CD4-positive, alpha-beta T cell treated with Interferon gamma for 1 hour (primary cell): ENCODE data around the gene DUX4.
"Not testable (repeated sequence)": the region's sequence is repeated elsewhere in the genome, so short reads cannot be mapped to it uniquely, and the experiment has no call there.

Experiments
- DNase-seq: peaks from one replicate; pipeline ENCODE4 v3.0.0-alpha.2; 2020

DUX4 gene

DNA sequence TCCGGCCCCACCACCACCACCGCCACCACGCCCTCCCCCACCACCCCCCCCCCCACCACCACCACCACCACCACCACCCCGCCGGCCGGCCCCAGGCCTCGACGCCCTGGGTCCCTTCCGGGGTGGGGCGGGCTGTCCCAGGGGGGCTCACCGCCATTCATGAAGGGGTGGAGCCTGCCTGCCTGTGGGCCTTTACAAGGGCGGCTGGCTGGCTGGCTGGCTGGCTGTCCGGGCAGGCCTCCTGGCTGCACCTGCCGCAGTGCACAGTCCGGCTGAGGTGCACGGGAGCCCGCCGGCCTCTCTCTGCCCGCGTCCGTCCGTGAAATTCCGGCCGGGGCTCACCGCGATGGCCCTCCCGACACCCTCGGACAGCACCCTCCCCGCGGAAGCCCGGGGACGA lies at the start of gene DUX4:
Gene DUX4 (plus strand): TSS at position 347 of the 400 bp plus-strand sequence. CDS start 0 bp downstream, at position 347.
- peak; percentile 2 for DNase-seq

DNA sequence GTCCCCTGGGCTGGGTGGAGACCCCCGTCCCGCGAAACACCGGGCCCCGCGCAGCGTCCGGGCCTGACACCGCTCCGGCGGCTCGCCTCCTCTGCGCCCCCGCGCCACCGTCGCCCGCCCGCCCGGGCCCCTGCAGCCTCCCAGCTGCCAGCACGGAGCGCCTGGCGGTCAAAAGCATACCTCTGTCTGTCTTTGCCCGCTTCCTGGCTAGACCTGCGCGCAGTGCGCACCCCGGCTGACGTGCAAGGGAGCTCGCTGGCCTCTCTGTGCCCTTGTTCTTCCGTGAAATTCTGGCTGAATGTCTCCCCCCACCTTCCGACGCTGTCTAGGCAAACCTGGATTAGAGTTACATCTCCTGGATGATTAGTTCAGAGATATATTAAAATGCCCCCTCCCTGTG lies 1.9 kb downstream of the DUX4 start:
- DNase-seq: not testable (repeated sequence)

DNA sequence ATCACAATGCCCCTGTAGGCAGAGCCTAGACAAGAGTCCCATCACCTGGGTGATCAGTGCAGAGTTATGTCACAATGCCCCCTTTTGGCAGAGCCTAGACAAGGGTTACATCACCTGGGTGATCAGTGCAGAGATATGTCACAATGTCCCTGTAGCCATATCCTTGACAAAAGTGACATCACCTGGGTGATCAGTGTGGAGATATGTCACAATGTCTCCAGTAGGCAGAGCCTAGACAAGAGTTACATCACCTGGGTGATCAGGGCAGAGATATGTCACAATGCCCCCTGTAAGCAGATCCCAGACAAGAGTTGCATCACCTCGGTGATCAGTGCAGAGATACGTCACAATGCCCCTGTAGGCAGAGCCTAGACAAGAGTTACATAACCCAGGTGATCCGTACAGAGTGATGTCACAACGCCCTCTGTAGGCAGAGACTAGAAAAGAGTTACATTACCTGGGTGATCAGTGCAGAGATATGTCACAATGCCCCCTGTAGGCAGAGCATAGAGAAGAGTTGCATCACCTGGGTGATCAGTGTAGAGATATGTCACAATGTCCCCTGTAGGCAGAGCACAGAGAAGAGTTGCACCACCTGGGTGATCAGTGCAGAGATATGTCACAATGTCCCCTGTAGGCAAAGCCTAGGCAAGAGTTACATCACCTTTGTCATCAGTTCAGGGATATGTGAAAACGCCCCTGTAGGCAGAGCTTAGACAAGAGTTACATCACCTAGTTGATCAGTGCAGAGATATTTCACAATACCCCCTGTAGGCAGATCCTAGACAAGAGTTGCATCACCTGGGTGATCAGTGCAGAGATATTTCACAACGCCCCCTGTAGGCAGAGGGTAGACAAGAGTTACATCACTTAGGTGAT lies 4.4 kb downstream of the DUX4 start:
- not testable (repeated sequence) for DNase-seq

DNA sequence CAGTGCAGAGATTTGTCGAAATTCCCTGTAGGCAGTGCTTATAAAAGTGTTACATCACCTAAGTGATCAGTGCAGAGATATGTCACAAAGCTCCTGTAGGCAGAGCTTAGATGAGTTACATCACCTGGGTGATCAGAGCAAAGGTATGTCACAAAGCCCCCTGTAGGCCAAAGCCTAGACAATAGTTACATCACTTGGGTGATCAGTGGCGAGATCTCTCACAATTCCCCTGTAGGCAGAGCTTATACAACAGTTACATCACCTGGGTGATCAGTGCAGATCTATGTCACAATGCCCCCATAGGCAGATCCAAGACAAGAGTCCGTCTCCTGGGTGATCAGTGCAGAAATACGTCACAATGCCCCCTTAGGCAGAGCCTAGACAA lies 5.0 kb downstream of the DUX4 start:
- DNase-seq: not testable (repeated sequence)

DNA sequence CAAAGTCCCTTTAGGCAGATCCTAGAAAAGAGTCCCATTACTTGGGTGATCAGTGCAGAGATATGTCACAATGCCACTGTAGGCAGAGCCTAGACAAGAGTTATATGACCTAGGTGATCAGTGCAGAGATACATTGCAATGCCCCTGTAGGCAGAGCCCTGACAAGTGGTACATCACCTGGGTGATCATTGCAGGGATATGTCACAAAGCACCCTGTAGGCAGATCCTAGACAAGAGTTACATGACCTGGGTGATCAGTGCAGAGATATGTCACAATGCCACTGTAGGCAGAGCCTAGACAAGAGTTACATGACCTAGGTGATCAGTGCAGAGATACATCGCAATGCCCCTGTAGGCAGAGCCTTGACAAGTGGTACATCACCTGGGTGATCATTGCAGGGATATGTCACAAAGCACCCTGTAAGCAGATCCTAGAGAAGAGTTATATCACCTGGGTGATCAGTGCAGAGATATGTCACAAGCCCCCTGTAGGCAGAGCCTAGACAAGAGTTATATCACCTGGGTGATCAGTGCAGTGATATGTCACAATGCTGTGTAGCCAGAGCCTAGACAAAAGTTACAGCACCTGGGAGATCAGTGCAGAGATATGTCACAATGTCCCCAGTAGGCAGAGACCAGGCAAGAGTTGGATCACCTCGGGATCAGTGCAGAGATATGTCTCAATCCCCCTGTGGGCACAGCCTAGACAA lies 5.6 kb downstream of the DUX4 start:
- DNase-seq: not testable (repeated sequence)

DNA sequence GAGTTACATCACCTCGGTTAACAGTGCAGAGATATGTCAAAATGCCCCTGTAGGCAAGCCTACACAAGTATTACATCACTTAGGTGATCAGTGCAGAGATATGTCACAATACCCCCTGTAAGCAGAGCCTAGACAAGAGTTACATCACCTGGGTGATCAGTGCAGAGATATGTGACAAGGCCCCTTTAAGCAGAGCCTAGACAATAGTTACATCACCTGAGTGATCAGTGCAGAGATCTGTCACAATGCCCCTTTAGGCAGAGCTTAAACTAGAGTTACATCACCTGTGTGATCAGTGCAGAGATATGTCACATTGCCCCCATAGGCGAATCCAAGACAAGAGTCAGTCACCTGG lies 6.1 kb downstream of the DUX4 start:
- DNase-seq: not testable (repeated sequence)

DNA sequence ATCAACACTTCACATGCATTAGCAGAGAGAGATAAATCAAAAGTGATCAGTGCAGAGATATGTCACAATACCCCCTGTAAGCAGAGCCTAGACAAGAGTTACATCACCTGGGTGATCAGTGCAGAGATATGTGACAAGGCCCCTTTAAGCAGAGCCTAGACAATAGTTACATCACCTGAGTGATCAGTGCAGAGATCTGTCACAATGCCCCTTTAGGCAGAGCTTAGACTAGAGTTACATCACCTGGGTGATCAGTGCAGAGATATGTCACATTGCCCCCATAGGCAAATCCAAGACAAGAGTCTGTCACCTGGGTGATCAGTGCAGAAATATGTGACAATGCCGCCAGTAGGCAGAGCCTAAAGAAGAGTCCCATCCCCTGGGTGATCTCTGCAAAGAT lies 7.4 kb downstream of the DUX4 start:
- not testable (repeated sequence) for DNase-seq

DNA sequence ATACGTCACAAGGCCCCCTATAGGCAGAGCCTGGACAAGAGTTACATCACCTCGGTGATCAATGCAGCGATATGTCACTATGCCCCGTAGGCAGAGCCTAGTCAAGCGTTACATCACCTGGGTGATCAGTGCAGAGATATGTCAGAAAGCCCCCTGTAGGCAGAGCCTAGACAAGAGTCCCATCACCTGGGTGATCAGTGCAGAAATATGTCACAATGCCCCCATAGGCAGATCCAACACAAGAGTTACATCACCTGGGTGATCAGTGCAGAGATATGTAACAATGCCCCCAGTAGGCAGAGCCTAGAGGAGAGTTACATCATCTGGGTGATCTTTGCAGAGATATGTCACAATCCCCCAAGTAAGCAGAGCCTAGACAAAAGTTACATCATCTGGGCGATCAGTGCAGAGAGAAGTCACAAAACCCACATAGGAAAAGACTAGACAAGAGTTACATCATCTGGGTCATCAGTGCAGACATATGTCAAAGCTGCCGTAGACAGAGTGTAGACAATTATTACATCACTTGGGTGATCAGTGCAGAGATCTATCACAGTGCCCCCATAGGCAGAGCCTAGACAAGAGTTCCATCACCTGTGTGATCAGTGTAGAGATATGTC lies 8.0 kb downstream of the DUX4 start:
- peak; percentile 1 for DNase-seq

DNA sequence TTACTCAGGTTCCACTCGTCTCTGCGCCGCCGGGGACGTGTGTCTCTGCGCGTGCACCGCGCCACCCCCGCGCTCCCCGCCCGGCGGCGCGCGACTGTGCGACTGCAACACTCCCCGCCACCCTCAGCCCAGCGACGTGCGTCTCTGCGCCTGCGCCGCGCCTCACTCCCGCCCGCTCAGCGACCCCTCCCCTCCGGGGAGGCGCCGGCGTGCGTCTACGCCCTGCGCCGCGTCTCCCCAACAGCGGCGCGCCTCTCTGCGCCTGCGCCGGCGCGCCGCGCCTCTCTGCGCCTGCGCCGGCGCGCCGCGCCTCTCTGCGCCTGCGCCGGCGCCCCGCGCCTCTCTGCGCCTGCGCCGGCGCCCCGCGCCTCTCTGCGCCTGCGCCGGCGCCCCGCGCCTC lies 29.9 kb downstream of the DUX4 start:
- DNase-seq: not testable (repeated sequence)
